HEK293 (cell line): ENCODE measurements around the gene RAD52.

Experiments
- CTCF ChIA-PET: fragments of 350-600 bp; formaldehyde crosslinking; extraction: SDS; loops from one replicate; lab custom pipeline; 2021; ENCODE audit warnings: antibody characterized with exemption; lab: Yijun Ruan, JAX
- POLR2A ChIA-PET: fragments of 300-600 bp; formaldehyde crosslinking; extraction: SDS; loops from one replicate; lab custom pipeline; 2020; ENCODE audit warnings: antibody characterized with exemption, inconsistent platforms; lab: Yijun Ruan, JAX
- H3K27ac ChIP-seq: fragments of 200-500 bp; sonication (Bioruptor generic); 2 replicates; pipeline ENCODE4 v1.5.1; 2014; ENCODE audit warnings: low read depth, low read length, control low read depth, inconsistent platforms; ENCODE audit errors: extremely low read depth
- H3K36me3 ChIP-seq, 2 experiments: fragments of 200-500 bp in 1 of 2; sonication (Bioruptor generic) in 1 of 2; 1 replicate in 1 of 2; 2 replicates in 1 of 2; pipeline ENCODE4 v1.5.1; 2014 to 2017; ENCODE audit warnings: inconsistent platforms in 2 of 2, low read length in 2 of 2; ENCODE audit not compliant: control insufficient read depth in 2 of 2, insufficient read depth in 1 of 2
- H3K4me1 ChIP-seq: fragments of 200-500 bp; sonication (Bioruptor generic); 2 replicates; pipeline ENCODE4 v1.5.1; 2014; ENCODE audit warnings: mild to moderate bottlenecking, low read length, inconsistent platforms; ENCODE audit not compliant: control insufficient read depth, insufficient read depth
- H3K4me3 ChIP-seq: 2 replicates; pipeline ENCODE4 v1.5.1; 2011; ENCODE audit warnings: low read depth, mild to moderate bottlenecking, control low read depth, low read length, moderate library complexity
- H3K9me3 ChIP-seq: fragments of 200-500 bp; sonication (Bioruptor generic); 2 replicates; pipeline ENCODE4 v1.5.1; 2014; ENCODE audit warnings: low read depth, low read length, inconsistent platforms; ENCODE audit not compliant: control insufficient read depth, insufficient read depth
- CTCF ChIP-seq: fragments of 450-650 bp; formaldehyde crosslinking; IDR thresholded peaks from 2 replicates; pipeline ENCODE4 v1.5.1; 2016; ENCODE audit warnings: missing biosample characterization, missing genetic modification characterization
- EGR2 ChIP-seq: fragments of 450-650 bp; formaldehyde crosslinking; IDR thresholded peaks from 2 replicates; pipeline ENCODE4 v1.5.1; 2016; ENCODE audit warnings: low read depth, missing biosample characterization, missing genetic modification characterization
- GLIS2 ChIP-seq: fragments of 450-650 bp; formaldehyde crosslinking; IDR thresholded peaks from 2 replicates; pipeline ENCODE4 v1.5.1; 2016; ENCODE audit warnings: missing biosample characterization, missing genetic modification characterization
- OSR2 ChIP-seq: fragments of 450-650 bp; formaldehyde crosslinking; IDR thresholded peaks from 2 replicates; pipeline ENCODE4 v1.5.1; 2016; ENCODE audit warnings: missing biosample characterization, missing genetic modification characterization
- SCRT2 ChIP-seq: fragments of 450-650 bp; formaldehyde crosslinking; IDR thresholded peaks from 2 replicates; pipeline ENCODE4 v1.5.1; 2016; ENCODE audit warnings: missing biosample characterization, missing genetic modification characterization
- TSHZ1 ChIP-seq: fragments of 450-650 bp; formaldehyde crosslinking; IDR thresholded peaks from 2 replicates; pipeline ENCODE4 v1.5.1; 2016; ENCODE audit warnings: missing biosample characterization, missing genetic modification characterization, borderline replicate concordance
- ZBTB1 ChIP-seq: fragments of 450-650 bp; formaldehyde crosslinking; IDR thresholded peaks from 2 replicates; pipeline ENCODE4 v1.5.1; 2016; ENCODE audit warnings: missing biosample characterization, missing genetic modification characterization
- ZBTB10 ChIP-seq: fragments of 450-650 bp; formaldehyde crosslinking; IDR thresholded peaks from 2 replicates; pipeline ENCODE4 v1.5.1; 2016; ENCODE audit warnings: missing biosample characterization, missing genetic modification characterization
- ZBTB20 ChIP-seq: fragments of 450-650 bp; formaldehyde crosslinking; IDR thresholded peaks from 2 replicates; pipeline ENCODE4 v1.5.1; 2016; ENCODE audit warnings: missing biosample characterization, missing genetic modification characterization
- ZBTB6 ChIP-seq: fragments of 450-650 bp; formaldehyde crosslinking; IDR thresholded peaks from 2 replicates; pipeline ENCODE4 v1.5.1; 2017; ENCODE audit warnings: missing biosample characterization, missing genetic modification characterization
- ZFHX2 ChIP-seq: fragments of 450-650 bp; formaldehyde crosslinking; conservative IDR thresholded peaks from 2 replicates; pipeline ENCODE4 v1.5.1; 2016; ENCODE audit warnings: missing biosample characterization, missing genetic modification characterization
- ZFP41 ChIP-seq: fragments of 450-650 bp; formaldehyde crosslinking; IDR thresholded peaks from 2 replicates; pipeline ENCODE4 v1.5.1; 2016; ENCODE audit warnings: missing biosample characterization, missing genetic modification characterization, borderline replicate concordance
- ZNF112 ChIP-seq: fragments of 450-650 bp; formaldehyde crosslinking; IDR thresholded peaks from 2 replicates; pipeline ENCODE4 v1.5.0; 2017; ENCODE audit warnings: missing biosample characterization, missing genetic modification characterization
- ZNF133 ChIP-seq: fragments of 450-650 bp; formaldehyde crosslinking; IDR thresholded peaks from 2 replicates; pipeline ENCODE4 v1.5.1; 2016; ENCODE audit warnings: missing biosample characterization, missing genetic modification characterization
- ZNF157 ChIP-seq: fragments of 450-650 bp; formaldehyde crosslinking; IDR thresholded peaks from 2 replicates; pipeline ENCODE4 v1.5.1; 2016; ENCODE audit warnings: missing biosample characterization, missing genetic modification characterization
- ZNF184 ChIP-seq: fragments of 450-650 bp; IDR thresholded peaks from 2 replicates; pipeline ENCODE4 v1.5.1; 2018; ENCODE audit warnings: missing biosample characterization, mild to moderate bottlenecking, missing genetic modification characterization
- ZNF266 ChIP-seq: fragments of 450-650 bp; formaldehyde crosslinking; IDR thresholded peaks from 2 replicates; pipeline ENCODE4 v1.5.1; 2016; ENCODE audit warnings: missing biosample characterization, missing genetic modification characterization, low read depth
- ZNF350 ChIP-seq: fragments of 450-650 bp; formaldehyde crosslinking; IDR thresholded peaks from 2 replicates; pipeline ENCODE4 v1.5.0; 2017; ENCODE audit warnings: missing biosample characterization, mild to moderate bottlenecking, missing genetic modification characterization
- ZNF354C ChIP-seq: fragments of 450-650 bp; formaldehyde crosslinking; IDR thresholded peaks from 2 replicates; pipeline ENCODE4 v1.5.1; 2016; ENCODE audit warnings: missing biosample characterization, missing genetic modification characterization, low read depth, borderline replicate concordance
- ZNF521 ChIP-seq: fragments of 450-650 bp; formaldehyde crosslinking; IDR thresholded peaks from 2 replicates; pipeline ENCODE4 v1.5.1; 2017; ENCODE audit warnings: missing biosample characterization, mild to moderate bottlenecking, missing genetic modification characterization
- ZNF768 ChIP-seq: fragments of 450-650 bp; formaldehyde crosslinking; IDR thresholded peaks from 2 replicates; pipeline ENCODE4 v1.5.1; 2018; ENCODE audit warnings: missing biosample characterization, mild to moderate bottlenecking, missing genetic modification characterization
- ZNF785 ChIP-seq: fragments of 450-650 bp; formaldehyde crosslinking; IDR thresholded peaks from 2 replicates; pipeline ENCODE4 v1.5.1; 2016; ENCODE audit warnings: missing biosample characterization, missing genetic modification characterization
- ZNF843 ChIP-seq: fragments of 450-650 bp; formaldehyde crosslinking; IDR thresholded peaks from 2 replicates; pipeline ENCODE4 v1.5.1; 2016; ENCODE audit warnings: missing biosample characterization, missing genetic modification characterization
- ZXDB ChIP-seq: fragments of 450-650 bp; formaldehyde crosslinking; IDR thresholded peaks from 2 replicates; pipeline ENCODE4 v1.5.1; 2016; ENCODE audit warnings: missing biosample characterization, missing genetic modification characterization

RAD52 gene

DNA sequence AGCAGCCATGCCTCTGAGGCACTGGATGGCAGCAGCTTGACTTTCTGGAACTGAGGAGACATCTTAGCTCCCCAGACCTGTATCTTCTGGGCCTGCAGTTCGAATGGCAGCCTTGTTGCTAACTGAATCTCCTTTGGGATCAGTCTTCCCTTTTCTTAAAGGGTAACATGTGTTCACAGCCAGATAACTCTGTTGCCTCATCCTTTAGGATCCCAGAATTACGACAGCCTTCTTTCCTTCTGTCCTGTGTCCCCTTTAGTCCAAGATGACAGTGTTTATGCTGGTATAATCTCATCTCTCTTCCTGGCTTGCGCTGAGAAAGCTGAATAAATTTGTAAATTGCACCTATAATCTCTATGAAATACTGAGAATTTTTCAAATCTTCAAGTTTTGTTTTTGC, 32.5 kb upstream of the RAD52 start:
- TF ChIP-seq SCRT2 (tag by site-specific recombination) (no peak), ZNF184 (tag by site-specific recombination) (no peak), ZNF521 (tag by site-specific recombination) (no peak), ZBTB10 (tag by site-specific recombination) (no peak), ZNF843 (tag by site-specific recombination) (no peak), ZFP41 (tag by site-specific recombination) (no peak), ZBTB6 (no peak), ZBTB20 (tag by site-specific recombination) (no peak), ZNF768 (tag by site-specific recombination) (no peak), ZBTB1 (tag by site-specific recombination) (no peak)
- TF ChIP-seq, all 188 proteins: peak for 0
- CTCF ChIA-PET, result no interaction called here
- H3K36me3 ChIP-seq, result peaks cover 0 to 3% of the 10 kb centered on the region in 2 experiments; a peak in 1 of 3 replicates
- H3K4me1 ChIP-seq, result no peaks in the 10 kb centered on the region
- no peaks in the 10 kb centered on the region for H3K9me3 ChIP-seq
- H3K27ac ChIP-seq, result no peak overlapping the region
- no peak overlapping the region for H3K4me3 ChIP-seq
- POLR2A ChIA-PET, result no interaction called here

GRCh38 chr12:981176-981828, 31.8 kb upstream of the RAD52 start:
- no peaks in the 10 kb centered on the region for H3K9me3 ChIP-seq
- CTCF ChIA-PET, result no interaction called here
- no peaks in the 10 kb centered on the region for H3K4me1 ChIP-seq
- TF ChIP-seq EGR2 (tag by site-specific recombination) (peak; percentile 67; the same call in 1 of the 2 replicates), OSR2 (tag by site-specific recombination) (peak; percentile 38; the same call in 1 of the 2 replicates), ZNF133 (no peak), ZFHX2 (peak; percentile 59)
- no peak overlapping the region for H3K4me3 ChIP-seq
- H3K36me3 ChIP-seq, result peaks cover 0 to 2% of the 10 kb centered on the region in 2 experiments; a peak in 1 of 3 replicates
- POLR2A ChIA-PET, result no interaction called here
- no peak overlapping the region for H3K27ac ChIP-seq

GRCh38 chr12:979349-979748, 29.9 kb upstream of the RAD52 start:
- H3K36me3 ChIP-seq, result no peaks in the 10 kb centered on the region
- H3K4me1 ChIP-seq, result no peaks in the 10 kb centered on the region
- H3K4me3 ChIP-seq, result no peak overlapping the region
- ChIA-PET POLR2A (interaction anchor here (0.6 kb wide), 1 partner anchor 14 kb away, joined by 3 read pairs; no protein-coding TSS in a partner anchor), CTCF (interaction anchor here (0.6 to 1.4 kb wide), 2 partner anchors 8 to 47 kb away, joined by 3 read pairs; no protein-coding TSS in a partner anchor)
- no peak overlapping the region for H3K27ac ChIP-seq
- no peaks in the 10 kb centered on the region for H3K9me3 ChIP-seq
- no peak for TF ChIP-seq TSHZ1 (tag by site-specific recombination)
- no peak for TF ChIP-seq ZNF157 (tag by site-specific recombination)
- TF ChIP-seq ZXDB (tag by site-specific recombination), result no peak
- TF ChIP-seq GLIS2, result no peak
- TF ChIP-seq ZNF266, result no peak
- no peak for TF ChIP-seq ZNF843 (tag by site-specific recombination)
- TF ChIP-seq ZNF350, result no peak
- TF ChIP-seq CTCF (tag by site-specific recombination), result no peak
- TF ChIP-seq ZNF354C (tag by site-specific recombination), result no peak
- no peak for TF ChIP-seq ZNF785 (tag by site-specific recombination)
- no peak for TF ChIP-seq ZNF112 (tag by site-specific recombination)
